Measurements from ENCODE around the gene ORC6.

DNA sequence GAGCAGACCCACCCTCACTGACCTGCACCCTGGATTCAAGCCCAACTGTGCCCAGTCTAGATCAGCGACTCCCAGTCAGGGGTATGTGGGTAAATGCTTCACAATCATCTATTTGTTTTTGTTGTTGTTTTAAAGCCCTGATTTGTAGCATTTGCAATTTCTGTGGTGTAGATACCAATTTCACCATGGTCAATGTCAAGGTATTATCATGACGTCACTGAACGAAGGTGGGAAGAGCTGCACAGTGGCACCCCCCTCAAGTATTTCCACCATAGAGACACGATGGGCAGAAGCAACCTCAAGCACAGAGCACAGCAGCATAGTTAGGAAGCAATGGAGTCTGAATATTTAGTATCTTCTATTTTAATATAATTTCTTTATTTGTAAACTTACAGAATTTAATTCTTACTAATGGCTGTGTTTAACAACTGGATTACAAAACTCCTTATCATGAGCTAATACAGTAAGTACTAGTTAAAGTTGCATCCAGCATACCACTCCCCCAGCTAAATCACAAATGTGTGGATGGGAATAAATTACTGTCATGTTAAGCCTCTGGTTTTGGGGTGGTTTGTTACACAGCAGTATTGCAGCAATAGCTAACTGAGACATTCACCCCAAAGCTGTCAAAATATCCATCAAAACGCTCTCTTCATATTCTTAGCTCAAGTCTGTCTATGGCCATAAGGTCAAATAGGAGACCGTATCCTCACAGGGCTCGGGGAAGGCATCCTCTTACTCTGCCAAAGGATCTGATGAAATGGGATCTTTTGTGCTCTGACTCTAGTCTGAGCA, 25.5 kb downstream of the ORC6 start:
- TF ChIP-seq, protein P1, sequence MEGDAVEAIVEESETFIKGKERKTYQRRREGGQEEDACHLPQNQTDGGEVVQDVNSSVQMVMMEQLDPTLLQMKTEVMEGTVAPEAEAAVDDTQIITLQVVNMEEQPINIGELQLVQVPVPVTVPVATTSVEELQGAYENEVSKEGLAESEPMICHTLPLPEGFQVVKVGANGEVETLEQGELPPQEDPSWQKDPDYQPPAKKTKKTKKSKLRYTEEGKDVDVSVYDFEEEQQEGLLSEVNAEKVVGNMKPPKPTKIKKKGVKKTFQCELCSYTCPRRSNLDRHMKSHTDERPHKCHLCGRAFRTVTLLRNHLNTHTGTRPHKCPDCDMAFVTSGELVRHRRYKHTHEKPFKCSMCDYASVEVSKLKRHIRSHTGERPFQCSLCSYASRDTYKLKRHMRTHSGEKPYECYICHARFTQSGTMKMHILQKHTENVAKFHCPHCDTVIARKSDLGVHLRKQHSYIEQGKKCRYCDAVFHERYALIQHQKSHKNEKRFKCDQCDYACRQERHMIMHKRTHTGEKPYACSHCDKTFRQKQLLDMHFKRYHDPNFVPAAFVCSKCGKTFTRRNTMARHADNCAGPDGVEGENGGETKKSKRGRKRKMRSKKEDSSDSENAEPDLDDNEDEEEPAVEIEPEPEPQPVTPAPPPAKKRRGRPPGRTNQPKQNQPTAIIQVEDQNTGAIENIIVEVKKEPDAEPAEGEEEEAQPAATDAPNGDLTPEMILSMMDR (IDR thresholded peaks at IDR 0.05; ENCODE audit: low read depth, low read length): no peak
- no peak for TF ChIP-seq POLR2A (IDR thresholded peaks at IDR 0.05; ENCODE audit: extremely low read depth, insufficient read length)
- TF ChIP-seq, protein P2, sequence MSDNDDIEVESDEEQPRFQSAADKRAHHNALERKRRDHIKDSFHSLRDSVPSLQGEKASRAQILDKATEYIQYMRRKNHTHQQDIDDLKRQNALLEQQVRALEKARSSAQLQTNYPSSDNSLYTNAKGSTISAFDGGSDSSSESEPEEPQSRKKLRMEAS (IDR thresholded peaks at IDR 0.05; ENCODE audit: low read depth, low read length): no peak
- TF ChIP-seq MYC (IDR thresholded peaks at IDR 0.05; ENCODE audit: low read depth, low read length): no peak
